Gastroesophageal sphincter (tissue), 3 donors: ENCODE data around the gene SUPT20HL1.

Experiments
- EP300 ChIP-seq: sonication (generic); formaldehyde crosslinking; IDR thresholded peaks from one replicate; pipeline ENCODE4 v1.6.1; 2017; ENCODE audit warnings: antibody characterized with exemption, mild to moderate bottlenecking
- POLR2A ChIP-seq, 2 donors: fragments of 450-650 bp; IDR thresholded peaks; one replicate each; pipeline ENCODE4 v1.6.1; 2017; ENCODE audit warnings: antibody characterized with exemption in 2 of 2, mild to moderate bottlenecking in 2 of 2, moderate library complexity in 1 of 2
- TF ChIP-seq, protein P1 (sequence below), 4 experiments: fragments of 200-600 bp in 2 of 4; fragments of 450-650 bp in 2 of 4; sonication (generic) in 1 of 4; IDR thresholded peaks; one replicate each; pipeline ENCODE4 v1.5.1; 2017 to 2019; ENCODE audit warnings: antibody characterized with exemption in 4 of 4, mild to moderate bottlenecking in 2 of 4, moderate library complexity in 2 of 4

DNA sequence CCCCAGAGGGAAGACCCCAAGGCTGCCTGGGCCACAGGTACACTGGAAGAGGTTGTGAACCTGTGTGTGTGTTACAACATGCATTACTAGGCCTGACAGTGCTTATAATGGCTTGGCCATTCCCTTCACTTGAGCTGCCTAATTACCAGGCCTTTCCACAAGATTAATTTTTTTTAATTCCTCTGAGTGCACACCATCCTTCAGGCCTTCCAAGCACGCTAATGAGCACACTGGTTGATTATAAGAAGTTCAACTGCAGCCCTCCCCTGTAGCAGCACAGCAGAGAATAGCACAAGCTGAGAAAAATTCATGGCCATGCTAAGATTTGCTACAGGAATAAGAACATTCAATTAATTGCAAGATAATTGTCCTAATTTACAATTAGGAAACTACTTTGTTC lies 44.3 kb upstream of the SUPT20HL1 start:
- TF ChIP-seq, protein P1, sequence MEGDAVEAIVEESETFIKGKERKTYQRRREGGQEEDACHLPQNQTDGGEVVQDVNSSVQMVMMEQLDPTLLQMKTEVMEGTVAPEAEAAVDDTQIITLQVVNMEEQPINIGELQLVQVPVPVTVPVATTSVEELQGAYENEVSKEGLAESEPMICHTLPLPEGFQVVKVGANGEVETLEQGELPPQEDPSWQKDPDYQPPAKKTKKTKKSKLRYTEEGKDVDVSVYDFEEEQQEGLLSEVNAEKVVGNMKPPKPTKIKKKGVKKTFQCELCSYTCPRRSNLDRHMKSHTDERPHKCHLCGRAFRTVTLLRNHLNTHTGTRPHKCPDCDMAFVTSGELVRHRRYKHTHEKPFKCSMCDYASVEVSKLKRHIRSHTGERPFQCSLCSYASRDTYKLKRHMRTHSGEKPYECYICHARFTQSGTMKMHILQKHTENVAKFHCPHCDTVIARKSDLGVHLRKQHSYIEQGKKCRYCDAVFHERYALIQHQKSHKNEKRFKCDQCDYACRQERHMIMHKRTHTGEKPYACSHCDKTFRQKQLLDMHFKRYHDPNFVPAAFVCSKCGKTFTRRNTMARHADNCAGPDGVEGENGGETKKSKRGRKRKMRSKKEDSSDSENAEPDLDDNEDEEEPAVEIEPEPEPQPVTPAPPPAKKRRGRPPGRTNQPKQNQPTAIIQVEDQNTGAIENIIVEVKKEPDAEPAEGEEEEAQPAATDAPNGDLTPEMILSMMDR (IDR thresholded peaks at IDR 0.05) = no peak
- no peak for TF ChIP-seq POLR2A (IDR thresholded peaks at IDR 0.05)
- TF ChIP-seq EP300 = no peak
